Stimulated activated CD4-positive, alpha-beta T cell treated with anti-CD3 and anti-CD28 coated beads, Interleukin-1b, Interleukin-23, amount 100 ng/mL, for 1 hour (primary cell): ENCODE results near the gene ACVR1B.
"Not testable (repeated sequence)": the region's sequence is repeated elsewhere in the genome, so short reads cannot be mapped to it uniquely, and the experiment has no call there.

Experiments
- DNase-seq, 2 donors: peaks; one replicate each; pipeline ENCODE4 v3.0.0-alpha.2; 2020; ENCODE audit warnings: low read depth in 2 of 2

Gene ACVR1B

DNA sequence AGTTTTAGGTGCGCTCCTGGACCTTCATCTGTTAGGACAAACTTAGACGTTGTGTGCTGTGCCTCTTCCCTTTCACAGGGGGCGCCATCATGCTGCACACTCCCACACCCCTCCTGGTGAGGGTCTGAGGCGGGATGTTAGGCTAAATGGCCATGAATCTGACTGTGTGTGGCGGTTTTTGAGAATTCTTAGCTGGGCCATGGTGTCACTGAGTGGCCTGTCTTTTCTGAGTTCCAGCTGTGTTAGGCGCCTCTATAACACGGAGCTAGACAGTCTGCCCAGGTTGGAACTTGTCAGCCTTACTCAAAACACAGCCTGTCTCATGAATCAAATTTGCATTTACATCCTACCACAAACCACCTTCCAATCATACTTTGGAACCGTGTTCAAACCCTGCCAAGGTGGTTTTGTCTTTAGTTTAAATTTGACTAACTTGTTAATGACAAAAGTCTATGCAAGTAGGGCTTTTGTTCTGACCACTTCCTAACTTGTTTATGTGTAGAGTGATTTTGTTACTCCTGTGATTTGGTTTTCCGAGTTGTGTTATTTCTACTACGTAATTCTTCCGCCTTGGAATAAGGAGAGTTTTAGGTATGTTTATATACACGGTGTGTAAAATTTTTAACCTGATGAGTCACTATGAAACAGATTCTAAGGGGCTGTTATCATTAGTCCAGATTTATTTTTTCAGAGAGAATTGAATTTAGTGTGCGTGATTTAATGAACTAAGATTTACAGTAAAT is 19.6 kb downstream of the ACVR1B start:
- DNase-seq: no peak

- DNase-seq: no peak
Observed at GRCh38 chr12:51971679-51972421, 20.4 kb downstream of the ACVR1B start.

DNA sequence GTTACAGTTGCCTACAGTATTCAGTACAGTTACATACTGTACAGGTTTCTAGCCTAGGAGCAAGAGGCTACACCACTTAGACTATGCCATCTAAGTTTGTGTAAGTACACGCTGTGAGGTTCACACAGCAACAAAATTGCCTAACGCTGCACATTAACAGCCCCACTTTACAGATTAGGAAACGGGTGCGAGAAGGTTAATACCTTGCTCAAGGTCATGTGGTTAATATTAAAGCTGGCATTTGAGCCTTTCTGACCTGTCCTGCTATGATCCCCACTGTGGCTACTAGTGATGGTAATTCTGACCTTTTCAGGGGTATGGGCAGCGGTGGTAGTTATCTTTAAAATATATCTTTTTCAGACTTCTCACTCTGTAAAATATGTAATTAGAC is 20.9 kb downstream of the ACVR1B start:
- DNase-seq: no peak

DNA sequence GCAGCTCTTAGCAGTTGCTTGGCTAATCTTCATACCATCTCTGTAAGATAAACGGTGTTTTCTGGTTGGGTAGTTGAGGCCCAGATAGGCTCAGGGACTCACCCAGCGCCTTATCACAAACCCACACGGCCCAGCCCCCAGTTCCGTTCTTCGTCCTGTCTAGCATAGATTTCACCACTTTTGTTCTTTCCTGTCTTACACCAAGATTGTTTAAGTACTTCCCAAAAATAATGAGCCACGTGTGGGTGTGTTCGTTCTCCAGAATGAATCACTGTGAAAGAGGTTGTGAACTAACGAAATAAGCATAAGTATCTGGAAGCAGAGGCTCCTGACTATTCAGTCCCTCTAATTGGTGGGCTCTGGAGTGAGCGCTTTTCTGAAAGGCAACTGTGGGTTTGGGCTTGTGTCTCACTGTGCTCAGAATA is 21.4 kb downstream of the ACVR1B start:
- DNase-seq: no peak

- DNase-seq: no peak
Observed at GRCh38 chr12:51973560-51973959, 22.1 kb downstream of the ACVR1B start.

GRCh38 chr12:51974646-51975045 is 23.1 kb downstream of the ACVR1B start:
- DNase-seq: no peak

GRCh38 chr12:51975196-51975595 is 23.7 kb downstream of the ACVR1B start:
- DNase-seq: no peak

GRCh38 chr12:51976376-51977160 is 25.1 kb downstream of the ACVR1B start:
- DNase-seq: no peak

- DNase-seq: no peak
Observed at GRCh38 chr12:51977320-51977753, 25.8 kb downstream of the ACVR1B start.

DNA sequence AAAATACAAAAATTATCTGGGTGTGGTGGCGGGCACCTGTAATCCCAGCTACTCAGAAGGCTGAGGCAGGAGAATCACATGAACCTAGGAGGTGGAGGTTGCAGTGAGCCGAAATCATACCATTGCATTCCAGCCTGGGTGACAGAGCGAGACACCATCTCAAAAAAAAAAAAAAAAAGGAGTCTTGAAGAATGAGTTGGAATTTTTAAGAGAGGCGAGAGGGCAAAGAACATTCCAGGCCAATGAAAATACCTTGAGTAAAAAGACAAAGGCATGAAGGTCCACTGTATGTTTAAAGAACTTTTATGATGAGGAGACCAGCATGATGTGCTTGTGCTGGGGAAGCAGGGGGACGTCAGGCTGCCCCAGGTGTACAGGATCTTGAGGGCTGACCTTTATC is 27.8 kb downstream of the ACVR1B start:
- DNase-seq: not testable (repeated sequence)

DNA sequence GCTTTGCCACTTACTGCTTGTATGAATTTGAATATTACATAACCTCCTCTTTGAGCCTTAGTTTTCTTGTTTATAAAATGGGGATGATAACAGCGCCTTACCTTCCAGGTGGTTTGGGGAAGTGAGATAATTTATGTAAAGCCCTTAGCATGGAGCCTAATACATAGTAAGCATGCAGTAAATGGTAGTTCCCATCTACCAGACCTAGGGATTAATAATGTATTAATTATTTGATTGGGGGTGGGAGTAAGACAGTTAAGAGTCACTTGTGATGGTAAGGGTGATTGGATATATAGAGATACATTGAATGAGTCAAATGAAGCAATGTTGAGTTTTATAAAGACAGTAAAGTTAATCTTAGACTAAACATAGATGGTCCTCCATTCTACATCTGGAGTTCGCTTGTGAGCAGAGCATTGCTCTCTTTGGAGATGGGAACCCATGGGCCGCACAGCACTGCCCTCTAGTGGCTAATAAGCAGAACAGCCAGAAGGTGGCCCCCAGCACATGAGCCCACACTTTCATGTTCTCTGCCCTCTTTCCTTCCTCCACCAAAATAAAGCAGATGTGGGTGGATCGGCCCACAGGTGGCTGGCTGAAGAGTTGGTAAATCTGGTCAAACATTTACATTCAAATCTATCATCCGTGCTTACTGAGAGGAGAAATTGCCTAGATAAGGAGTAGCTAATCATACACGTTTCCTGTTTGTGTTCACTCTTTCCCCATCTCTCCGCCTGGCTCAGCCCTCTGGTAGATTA is 28.7 kb downstream of the ACVR1B start:
- peak; percentile 30 to 35 for DNase-seq

GRCh38 chr12:51980809-51981127 is 29.3 kb downstream of the ACVR1B start:
- DNase-seq: no peak

GRCh38 chr12:51984657-51985056 is 33.2 kb downstream of the ACVR1B start:
- no peak for DNase-seq

DNA sequence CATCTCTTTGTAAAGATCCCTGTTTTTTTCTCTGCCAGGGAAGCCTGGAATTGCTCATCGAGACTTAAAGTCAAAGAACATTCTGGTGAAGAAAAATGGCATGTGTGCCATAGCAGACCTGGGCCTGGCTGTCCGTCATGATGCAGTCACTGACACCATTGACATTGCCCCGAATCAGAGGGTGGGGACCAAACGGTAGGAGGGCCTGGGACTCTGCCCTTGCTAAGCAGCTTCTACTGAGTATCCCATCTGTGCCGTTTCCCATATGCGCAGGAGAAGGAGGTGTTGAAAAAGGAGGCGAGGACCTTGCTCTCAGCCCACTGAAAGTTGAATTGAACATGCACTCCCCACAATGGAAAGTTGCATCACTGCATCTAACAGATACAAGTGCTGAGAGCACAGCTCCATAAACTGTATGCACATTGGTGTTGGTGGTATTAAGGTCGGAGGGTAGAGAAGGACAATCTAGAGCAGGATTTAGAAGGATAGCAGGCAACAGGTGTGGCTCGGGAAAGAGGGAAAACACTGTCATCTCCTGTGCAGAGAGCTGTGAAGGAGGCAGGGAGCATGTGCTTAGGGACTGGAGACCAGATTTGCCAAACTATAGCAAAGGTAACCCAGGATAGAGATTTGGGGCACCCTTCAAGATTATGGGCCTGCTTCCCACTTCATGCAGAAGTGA is 33.8 kb downstream of the ACVR1B start:
- no peak for DNase-seq

DNA sequence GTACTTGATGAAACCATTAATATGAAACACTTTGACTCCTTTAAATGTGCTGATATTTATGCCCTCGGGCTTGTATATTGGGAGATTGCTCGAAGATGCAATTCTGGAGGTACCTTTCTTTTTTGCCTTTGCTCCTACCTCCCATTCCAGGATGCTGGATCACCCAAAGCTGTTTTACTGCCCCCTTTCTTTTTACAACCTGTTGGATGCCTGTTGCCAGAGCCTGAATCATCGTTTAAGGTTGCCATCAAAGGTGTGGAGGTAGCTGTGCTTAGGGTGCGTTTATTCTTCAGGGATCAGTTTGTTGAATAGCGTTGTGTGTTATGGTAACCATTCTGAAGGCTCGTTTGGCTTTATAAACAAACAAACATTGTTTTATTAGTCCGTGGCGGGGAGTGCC is 35.3 kb downstream of the ACVR1B start:
- no peak for DNase-seq

DNA sequence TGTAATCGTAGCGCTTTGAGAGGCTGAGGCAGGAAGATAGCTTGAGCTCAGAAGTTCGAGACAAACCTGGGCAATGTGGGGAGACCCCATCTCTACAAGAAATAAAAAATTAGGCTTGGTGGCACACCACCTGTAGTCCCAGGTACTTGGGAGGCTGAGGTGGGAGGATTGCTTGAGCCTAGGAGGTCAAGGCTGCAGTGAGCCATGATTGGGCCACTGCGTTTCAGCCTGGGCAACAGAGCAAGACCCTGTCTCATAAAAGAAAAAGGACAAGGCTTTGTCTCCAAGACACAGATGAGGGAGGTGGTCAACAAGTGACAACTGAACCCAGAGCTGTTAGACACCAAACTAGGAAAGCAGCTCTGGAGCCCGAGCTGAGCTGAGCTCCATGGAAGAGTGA is 40.7 kb downstream of the ACVR1B start:
- no peak for DNase-seq

DNA sequence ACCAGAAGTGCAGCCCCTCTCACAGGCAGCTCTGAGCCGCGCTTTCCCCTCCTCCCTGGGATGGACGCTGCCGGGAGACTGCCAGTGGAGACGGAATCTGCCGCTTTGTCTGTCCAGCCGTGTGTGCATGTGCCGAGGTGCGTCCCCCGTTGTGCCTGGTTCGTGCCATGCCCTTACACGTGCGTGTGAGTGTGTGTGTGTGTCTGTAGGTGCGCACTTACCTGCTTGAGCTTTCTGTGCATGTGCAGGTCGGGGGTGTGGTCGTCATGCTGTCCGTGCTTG is 43.0 kb downstream of the ACVR1B start:
- DNase-seq: no peak

DNA sequence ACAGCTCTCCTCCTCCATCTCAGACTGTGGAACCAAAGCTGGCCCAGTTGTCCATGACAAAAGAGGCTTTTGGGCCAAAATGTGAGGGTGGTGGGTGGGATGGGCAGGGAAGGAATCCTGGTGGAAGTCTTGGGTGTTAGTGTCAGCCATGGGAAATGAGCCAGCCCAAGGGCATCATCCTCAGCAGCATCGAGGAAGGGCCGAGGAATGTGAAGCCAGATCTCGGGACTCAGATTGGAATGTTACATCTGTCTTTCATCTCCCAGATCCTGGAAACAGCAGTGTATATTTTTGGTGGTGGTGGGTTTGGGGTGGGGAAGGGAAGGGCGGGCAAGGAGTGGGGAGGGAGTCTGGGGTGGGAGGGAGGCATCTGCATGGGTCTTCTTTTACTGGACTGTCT is 43.5 kb downstream of the ACVR1B start:
- no peak for DNase-seq

GRCh38 chr12:51997136-51997535 is 45.6 kb downstream of the ACVR1B start:
- no peak for DNase-seq

GRCh38 chr12:52003016-52003550 is 51.6 kb downstream of the ACVR1B start:
- DNase-seq: no peak

DNA sequence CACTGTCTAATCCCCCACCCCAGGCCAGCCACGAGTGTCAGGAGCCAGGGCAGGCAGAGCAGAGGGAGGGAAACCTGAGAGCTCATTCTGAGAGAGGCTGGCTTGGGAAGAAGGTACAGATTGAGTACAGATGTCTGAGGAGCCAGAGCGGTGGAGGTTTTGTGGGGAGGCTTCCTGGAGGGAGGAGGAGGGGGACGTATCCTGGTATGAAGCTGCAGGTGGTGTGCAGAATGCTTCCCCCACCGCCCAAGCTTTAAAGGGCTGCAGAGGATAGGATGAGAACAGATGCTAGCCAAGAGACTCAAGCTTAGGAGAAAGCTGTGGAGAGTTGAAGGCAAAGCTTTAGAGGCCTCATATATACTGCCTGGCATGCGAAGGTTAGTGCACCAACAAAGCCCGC is 52.1 kb downstream of the ACVR1B start:
- DNase-seq: no peak
